ENCODE measurements around the gene NOL8. TPM values are rescaled to one million over a fixed set of nuclear protein-coding genes. Genes with fewer than 3 reads are reported as not detected.

NOL8 gene
- total RNA-seq, 4 donors from 2014 or later, result 11.5 to 20.2 (median 14.0) TPM

- H3K36me3 ChIP-seq, result no peaks in the 10 kb centered on the region
- in situ Hi-C loops (cut with MboI; ENCODE audit: low sequenced_read_pairs in 4 of 4) (no loop called here), intact Hi-C loops (cut with DNase I; ENCODE audit: low total_unique reads) (no loop called here)
- TF ChIP-seq CTCF (IDR thresholded peaks at IDR 0.05 in 4 of 5, conservative IDR thresholded peaks at IDR 0.05 in 1 of 5) (no peak), POLR2A (IDR thresholded peaks at IDR 0.05) (no peak)
- no peaks in the 10 kb centered on the region for H3K4me1 ChIP-seq
- H3K27me3 ChIP-seq, result no peaks in the 10 kb centered on the region
- H3K4me3 ChIP-seq, result no peak overlapping the region
- H3K9me3 ChIP-seq, result no peaks in the 10 kb centered on the region
- no peak overlapping the region for H3K27ac ChIP-seq
- DNase-seq, result no peak
- ATAC-seq, result no peak
These were observed 34.3 kb upstream of the NOL8 start for GRCh38 chr9:92359394-92359995.

GRCh38 chr9:92353051-92353450 is 27.9 kb upstream of the NOL8 start:
- intact Hi-C loops (cut with DNase I; ENCODE audit: low total_unique reads), result loop anchor here (5.0 kb wide), 1 partner anchor 39 kb away; no protein-coding TSS in a partner anchor
- H3K27me3 ChIP-seq, result no peaks in the 10 kb centered on the region
- no peaks in the 10 kb centered on the region for H3K9me3 ChIP-seq
- no peak overlapping the region for H3K4me3 ChIP-seq
- H3K36me3 ChIP-seq, result no peaks in the 10 kb centered on the region
- ATAC-seq (no peak), DNase-seq (no peak)
- peaks cover 0 to 3% of the 10 kb centered on the region in 2 donors for H3K4me1 ChIP-seq
- in situ Hi-C loops (cut with MboI; ENCODE audit: low sequenced_read_pairs in 4 of 4), result no loop called here
- H3K27ac ChIP-seq, result no peak overlapping the region
- TF ChIP-seq POLR2A (IDR thresholded peaks at IDR 0.05) (no peak), CTCF (IDR thresholded peaks at IDR 0.05 in 4 of 5, conservative IDR thresholded peaks at IDR 0.05 in 1 of 5) (no peak)

GRCh38 chr9:92350740-92351133 is 25.6 kb upstream of the NOL8 start:
- ATAC-seq, result no peak
- in situ Hi-C loops (cut with MboI; ENCODE audit: low sequenced_read_pairs in 4 of 4), result no loop called here

GRCh38 chr9:92349771-92350739 is 24.9 kb upstream of the NOL8 start:
- Histone ChIP-seq H3K9me3 (no peaks in the 10 kb centered on the region), H3K27me3 (no peaks in the 10 kb centered on the region), H3K4me1 (peaks cover 0 to 3% of the 10 kb centered on the region in 2 donors), H3K27ac (peak overlapping the region in 2 of 4 donors; percentile 37 to 51), H3K36me3 (no peaks in the 10 kb centered on the region), H3K4me3 (no peak overlapping the region)
- DNase-seq (no peak), ATAC-seq (no peak)
- in situ Hi-C loops (cut with MboI; ENCODE audit: low sequenced_read_pairs in 4 of 4), result loop anchor here in 2 of 4 donors (5.0 to 25.0 kb wide), 3 partner anchors 82 to 437 kb away; no protein-coding TSS in a partner anchor
- TF ChIP-seq POLR2A (IDR thresholded peaks at IDR 0.05), result no peak
- no peak for TF ChIP-seq CTCF (IDR thresholded peaks at IDR 0.05 in 4 of 5, conservative IDR thresholded peaks at IDR 0.05 in 1 of 5)
- intact Hi-C loops (cut with DNase I; ENCODE audit: low total_unique reads), result loop anchor here (5.0 to 10.0 kb wide), 2 partner anchors 42 to 85 kb away; no protein-coding TSS in a partner anchor

More at GRCh38 chr9:92350740-92351133, 25.6 kb upstream of the NOL8 start:
- Histone ChIP-seq H3K27ac (peak overlapping the region in 3 of 4 donors; percentile 10 to 51 (median 26)), H3K27me3 (no peaks in the 10 kb centered on the region), H3K4me1 (peaks cover 0 to 3% of the 10 kb centered on the region in 2 donors), H3K36me3 (no peaks in the 10 kb centered on the region), H3K4me3 (no peak overlapping the region), H3K9me3 (no peaks in the 10 kb centered on the region)
- intact Hi-C loops (cut with DNase I; ENCODE audit: low total_unique reads), result loop anchor here (5.0 kb wide), 1 partner anchor 42 kb away; no protein-coding TSS in a partner anchor
- no peak for DNase-seq
- TF ChIP-seq POLR2A (IDR thresholded peaks at IDR 0.05) (no peak), CTCF (IDR thresholded peaks at IDR 0.05 in 4 of 5, conservative IDR thresholded peaks at IDR 0.05 in 1 of 5) (no peak)
